NCI-H146 (cell line): Measurements from ENCODE around the gene KRT78.
"Not testable (repeated sequence)": the region's sequence is repeated elsewhere in the genome, so short reads cannot be mapped to it uniquely, and the experiment has no call there.

Experiments
- DNase-seq: peaks from one replicate; lab custom pipeline; 2025; lab: John Stamatoyannopoulos, UW

The KRT78 gene

DNA sequence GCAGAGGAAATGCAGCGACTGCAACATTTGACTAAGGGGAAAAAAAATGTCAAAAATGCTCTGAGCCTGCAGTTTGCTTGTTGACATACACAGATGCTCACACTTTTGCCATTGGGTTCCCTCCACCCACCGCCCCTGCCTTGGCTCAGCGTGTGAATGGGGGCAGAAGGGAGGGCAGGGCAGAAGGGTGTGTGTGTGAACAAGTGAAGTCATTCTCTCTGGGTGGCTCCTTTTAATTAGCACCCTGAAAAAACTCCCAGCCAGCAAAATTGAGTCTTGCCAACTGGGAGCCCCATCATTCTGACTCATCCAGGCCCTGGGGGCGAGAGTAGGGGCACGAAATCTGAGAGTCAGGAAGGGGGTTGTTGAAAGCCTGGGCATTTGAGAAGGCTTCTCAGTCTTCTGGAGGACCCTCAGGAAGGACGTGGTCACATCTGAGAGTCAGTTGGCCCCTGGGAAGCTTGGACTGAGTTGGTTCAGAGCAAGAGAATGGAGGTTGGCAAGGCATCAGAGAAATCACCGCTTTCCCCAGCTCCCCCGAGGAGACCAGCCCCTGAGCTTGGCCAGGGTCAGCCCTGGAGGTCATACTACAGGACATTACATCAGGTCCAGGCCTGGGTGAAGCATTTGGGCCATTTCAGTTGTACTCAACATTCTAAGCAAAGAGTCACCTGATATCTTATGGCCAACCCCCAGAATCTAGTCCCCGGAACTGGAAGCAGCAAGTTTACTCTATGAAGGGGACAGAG, 22.7 kb upstream of the KRT78 start:
- no peak for DNase-seq

DNA sequence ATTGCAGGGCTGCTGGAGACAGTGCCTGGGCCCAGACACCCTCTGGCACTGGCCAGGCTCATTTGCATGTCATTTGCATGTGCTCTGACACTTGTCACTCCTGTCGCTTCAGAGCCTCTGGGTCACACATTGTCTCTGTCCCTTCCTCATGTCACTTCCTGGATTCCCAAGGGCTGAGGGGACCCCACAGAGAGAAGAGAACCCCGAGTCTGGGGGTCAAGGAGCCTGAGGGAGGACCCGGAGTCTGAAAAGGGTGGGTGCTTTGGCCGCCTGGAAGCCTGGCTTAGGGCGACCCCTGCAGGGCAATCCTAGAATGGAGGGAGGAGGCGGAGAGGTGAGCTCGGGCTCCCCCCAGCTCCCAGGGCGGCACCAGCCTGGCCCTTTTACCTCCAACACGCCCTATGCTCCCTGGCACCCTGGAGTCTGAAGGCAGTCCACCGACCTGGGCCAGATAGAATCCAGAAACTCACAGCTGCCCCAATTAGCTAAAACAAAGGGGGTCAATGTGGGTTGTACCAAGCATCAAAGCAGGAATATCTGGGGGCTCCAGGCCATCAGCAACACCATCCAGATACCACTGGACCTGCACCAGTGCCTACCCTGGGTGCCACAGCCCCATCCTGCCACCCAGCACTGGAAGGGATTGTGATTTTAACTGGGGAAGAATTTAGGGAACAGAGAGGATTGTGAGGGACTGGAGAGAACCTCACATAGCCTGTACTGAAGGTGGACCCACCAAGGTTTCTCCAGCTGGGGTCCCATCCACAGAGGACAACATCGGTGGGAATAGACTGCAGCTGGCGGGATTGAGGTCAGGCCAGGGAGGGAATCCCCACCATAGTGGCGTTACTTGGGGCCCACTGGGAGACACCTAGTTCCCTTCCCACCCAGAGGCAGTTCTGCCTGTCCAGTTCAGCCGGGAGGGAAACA, 21.8 kb upstream of the KRT78 start:
- DNase-seq = peak; percentile 23

DNA sequence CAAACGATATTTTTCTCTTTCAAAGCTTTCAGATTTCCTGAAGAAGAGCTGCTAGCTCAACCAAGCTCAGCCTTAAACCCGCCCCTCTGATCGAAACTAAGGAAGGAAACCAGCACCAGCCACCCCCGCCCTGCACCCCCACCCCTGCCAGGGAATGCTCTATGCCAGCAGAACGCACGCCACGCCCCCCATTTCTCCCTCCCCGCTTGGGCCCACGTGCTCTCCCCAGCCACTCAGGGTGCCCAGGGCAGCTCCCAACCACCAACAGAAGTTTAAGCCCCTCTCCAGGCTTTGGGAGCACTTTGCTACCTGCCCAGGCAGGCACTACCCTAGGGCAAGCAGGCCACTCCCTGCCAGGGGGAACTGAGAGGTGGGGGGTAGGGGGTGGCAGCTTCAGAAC, 18.8 kb upstream of the KRT78 start:
- DNase-seq = peak; percentile 20

DNA sequence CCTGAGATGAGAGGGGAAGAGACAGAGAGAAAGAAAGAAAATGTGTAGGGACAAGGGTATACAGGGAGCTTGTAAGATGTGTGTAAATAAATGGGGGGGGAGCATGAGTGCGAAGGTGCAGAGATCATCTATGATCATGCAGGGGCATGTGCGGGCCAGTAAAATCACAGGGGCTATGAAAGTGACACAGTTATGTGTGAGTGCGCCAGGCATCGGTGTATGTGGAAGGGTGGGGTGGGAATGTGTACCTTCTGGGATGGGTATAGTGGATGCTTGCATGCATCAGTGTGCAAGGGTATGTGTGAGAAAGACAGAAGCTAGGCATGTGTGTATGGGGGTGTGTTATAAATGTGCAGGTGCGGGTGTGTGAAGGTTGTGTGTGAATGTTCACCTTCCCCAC, 18.4 kb upstream of the KRT78 start:
- DNase-seq = no peak

DNA sequence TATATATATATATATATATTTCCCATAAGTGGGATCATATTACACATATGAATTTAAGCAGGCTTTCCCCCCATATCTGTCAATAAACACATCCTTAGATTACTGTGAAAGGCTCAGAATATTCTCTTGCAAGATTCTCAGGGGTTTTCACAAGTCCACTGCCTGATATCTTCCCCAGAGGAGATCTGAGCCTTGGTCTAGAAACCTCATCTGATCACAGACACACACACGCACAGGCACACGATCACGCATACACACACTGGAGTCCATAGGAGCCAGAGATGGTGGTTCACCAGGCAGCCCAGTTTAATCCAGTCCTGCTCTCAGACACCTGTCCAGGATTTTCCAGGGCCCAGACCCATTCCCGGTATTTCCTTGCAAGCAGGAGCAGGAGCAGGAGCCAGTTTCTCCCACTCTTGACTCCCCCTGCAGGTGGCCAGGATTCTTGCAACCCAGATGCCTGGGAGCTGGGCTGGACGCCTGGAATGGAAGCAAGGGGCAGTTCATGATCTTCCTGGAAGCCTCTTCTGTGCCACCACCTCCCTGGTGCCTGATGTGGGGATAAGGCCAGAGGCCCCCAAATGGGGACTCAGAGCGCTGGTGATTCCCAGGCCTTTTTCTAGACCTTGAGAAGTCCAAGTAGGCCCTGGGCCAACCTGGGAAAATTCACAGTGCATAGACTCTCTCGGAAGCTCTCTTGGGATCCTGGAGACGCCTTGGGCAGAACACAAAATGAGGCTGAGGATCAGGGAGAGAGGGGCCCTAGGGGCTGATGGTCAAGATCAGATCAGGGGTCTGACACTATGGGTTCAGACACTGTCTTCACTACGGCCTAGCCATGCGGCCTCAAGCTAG, 16.5 kb upstream of the KRT78 start:
- peak; percentile 76 for DNase-seq

DNA sequence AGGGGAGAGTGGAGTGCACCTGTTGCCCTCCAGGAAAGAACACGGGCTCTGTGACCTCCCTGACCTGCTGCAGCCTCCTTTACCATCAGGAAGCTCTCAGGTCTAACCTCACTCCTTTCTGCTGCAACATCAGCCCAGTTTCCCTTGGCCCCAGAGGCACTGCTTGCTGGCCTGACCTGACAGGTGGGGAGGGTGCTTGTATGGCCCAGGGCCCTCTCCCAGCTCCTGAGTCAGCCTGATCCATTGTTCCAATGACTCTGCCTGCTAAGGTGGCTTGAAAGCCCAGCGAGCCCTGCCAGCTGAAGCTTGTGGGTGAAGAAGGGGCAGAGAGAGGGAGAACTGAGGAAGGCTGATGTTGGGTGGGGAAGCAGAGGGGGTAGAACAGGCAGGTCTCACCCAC, 13.2 kb upstream of the KRT78 start:
- no peak for DNase-seq

DNA sequence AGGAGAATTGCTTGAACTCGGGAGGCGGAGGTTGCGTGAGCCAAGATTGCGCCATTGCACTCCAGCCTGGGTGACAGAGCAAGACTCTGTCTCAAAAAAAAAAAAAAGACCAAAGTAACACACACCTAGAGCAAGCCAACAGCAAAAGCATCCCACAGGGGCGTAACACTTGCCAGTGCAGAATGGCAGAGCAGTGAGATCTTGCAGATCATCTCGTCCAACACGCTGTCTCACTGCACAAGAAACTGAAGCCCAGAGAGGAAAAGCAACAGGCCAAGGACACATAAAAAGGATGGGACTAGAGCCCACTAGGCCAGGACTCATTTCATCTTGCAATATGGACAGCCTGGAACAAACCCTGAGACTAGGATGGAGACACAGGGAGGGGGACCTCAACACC, 12.7 kb upstream of the KRT78 start:
- no peak for DNase-seq

DNA sequence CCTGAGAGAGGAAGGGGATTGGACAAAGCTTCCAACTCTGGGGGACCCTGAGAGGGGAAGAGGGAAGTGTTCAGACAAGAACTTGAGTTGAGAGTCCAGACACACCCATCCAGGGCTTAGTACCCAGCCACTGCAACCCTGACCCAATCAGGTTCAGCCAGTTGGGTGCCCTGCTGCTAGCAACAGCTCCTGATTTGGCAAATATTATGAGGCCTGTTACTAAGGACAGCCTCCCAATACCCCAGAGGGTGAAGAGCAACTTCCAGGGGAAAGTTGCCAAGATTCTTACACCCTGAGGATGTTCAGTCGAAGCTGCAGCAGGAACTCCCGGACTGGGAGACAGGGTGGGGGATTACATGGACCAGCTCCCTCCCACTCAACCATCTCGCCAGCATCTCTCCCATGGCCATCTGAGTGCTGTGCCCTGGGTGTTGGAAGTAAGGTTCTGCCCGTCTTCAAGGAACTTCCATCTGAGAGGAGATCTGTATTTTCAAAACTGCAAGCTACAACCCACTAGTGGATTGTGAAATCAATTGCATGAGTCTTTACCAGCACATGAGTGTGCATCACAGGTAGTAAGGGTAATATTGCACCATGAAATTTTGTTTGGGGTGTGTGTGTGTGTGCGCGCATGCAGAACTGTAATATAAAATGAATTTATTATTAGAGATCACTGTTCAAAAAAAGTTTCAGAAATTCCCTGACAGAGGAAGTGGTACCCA, 11.5 kb upstream of the KRT78 start:
- DNase-seq = no peak

DNA sequence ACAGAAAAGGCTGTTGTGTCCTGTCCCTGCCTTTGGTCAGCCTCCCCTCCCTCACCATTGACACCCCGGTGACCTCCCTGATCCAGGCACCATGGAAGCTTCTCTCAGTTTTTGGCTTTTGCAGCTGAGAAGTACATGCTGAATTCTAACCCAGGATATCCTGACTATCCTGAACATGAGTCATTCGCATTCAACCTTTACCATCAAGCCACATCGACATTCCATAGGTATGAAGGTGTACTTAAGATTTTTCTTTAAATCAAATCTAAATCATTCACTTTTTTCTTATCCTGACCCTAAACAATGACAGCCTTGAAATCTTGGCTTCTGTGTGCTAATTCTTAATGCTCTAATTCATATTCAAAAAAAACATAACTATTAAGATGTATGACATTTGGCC, 8.7 kb upstream of the KRT78 start:
- no peak for DNase-seq

DNA sequence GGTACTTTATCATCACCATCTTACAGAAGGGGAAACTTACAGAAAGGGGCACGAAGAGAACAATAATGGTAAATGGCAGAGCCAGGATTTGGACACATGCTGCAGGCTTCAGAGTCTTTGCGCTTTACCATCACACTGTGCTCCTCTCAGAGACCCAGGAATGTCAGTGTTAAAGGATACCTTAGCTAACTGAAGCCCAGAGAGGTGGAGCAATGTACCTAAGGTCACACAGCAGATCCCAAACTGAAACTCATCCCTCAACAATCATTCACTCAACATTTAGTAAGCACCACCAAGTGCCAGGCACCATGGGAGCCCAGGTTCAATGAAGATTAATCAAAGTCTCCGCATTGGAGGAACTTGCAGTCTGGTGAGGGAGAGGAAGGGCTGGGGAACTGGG, 8.0 kb upstream of the KRT78 start:
- DNase-seq = no peak

DNA sequence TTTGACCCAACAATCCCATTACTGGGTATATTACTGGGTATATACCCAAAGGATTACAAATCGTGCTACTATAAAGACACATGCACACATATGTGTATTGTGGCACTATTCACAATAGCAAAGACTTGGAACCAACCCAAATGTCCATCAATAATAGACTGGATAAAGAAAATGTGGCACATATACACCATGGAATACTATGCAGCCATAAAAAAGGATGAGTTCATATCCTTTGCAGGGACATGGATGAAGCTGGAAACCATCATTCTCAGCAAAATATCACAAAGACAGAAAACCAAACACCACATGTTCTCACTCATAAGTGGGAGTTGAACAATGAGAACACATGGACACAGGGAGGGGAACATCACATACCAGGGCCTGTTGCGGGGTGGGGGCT, 7.3 kb upstream of the KRT78 start:
- not testable (repeated sequence) for DNase-seq

DNA sequence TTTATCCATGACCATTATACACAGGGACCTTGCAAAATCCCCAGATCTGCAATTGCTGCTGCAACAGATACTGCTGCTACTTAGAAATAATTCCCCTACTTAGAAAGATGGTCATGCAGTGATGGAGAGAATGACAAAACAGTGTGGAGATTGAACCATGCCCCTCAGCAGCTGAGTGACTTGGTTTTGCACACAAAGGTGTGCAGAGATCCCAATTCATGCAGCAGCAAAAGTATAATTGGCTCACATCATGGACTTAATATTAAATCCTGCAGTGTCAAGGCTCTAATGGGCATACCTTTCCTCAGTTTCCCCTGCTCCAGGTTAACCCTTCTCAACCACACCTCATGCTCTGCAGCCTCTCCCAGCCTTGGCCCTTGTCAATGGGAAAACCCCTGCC, 3.0 kb upstream of the KRT78 start:
- no peak for DNase-seq

DNA sequence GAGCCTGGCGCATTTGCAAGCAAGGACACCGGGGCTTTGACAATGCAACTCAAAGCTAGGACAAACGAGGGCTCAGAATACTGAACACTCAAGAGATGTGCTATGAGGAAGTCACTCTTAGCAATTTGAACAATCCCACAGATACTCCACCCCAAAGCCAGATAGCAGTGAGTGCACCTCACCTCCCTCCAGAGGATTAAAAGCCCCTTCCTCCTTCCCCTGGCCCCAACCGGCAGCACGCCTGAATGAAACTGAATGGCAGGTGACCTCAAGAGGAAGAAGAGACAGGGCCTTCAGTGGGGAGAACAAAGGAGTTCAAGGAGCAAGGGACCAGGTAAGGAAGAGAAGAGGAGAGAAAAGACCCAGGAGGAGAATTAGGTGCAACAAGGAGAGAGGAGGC, 1.9 kb upstream of the KRT78 start:
- DNase-seq = no peak

DNA sequence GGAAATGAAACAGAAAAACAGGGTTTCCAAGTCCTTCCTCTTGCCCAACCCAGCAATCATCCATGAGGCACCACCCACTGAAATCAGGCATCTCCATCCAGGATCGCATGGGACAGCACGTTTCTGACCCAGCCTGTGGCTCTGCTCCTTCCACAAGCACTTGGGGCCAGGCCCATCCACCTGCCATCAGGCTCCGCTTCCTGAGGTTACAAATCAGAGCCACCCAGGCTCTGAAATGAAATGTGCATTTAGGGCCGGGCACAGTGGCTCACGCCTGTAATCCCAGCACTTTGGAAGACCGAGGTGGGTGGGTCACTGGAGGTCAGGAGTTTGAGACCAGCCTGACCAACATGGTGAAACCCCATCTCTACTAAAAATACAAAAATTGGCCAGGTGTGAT, 717 bp upstream of the KRT78 start:
- DNase-seq = no peak

DNA sequence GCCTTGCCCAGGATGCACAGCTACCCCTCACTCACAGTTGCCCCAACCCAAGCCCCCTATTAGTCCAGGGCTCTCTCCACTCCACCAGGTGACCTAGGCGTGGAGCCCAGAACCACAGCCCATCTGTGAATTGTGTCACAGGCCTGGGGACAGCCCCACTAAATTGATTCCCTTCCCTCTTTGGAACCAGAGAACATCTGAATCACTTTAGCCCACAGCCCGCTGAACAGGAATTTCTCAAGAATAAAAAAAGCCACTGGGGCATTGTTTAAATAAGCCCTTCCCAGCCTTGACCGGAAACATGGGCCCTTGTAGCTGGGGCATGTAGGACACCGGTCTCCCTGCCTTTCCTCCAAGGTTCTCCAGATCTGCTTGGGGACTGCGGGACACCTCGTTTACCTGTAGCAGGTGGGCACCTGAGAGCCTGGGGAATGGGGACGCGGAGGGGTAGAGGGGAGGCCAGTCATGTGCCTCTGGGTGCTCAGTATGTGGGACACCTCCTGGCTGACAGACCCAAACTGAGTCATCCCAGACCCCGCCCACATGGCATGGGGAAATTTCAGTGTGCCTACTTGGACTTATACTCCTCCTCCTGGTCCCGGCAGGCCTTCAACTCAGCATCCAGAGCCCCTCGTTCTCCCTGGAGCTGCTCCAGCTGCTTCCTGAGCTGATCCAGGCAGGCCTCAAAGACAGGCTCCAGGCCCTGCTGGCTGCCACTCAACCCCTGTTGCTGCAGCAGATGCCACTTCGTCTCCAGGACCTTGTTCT, 1.3 kb downstream of the KRT78 start:
- DNase-seq = no peak

DNA sequence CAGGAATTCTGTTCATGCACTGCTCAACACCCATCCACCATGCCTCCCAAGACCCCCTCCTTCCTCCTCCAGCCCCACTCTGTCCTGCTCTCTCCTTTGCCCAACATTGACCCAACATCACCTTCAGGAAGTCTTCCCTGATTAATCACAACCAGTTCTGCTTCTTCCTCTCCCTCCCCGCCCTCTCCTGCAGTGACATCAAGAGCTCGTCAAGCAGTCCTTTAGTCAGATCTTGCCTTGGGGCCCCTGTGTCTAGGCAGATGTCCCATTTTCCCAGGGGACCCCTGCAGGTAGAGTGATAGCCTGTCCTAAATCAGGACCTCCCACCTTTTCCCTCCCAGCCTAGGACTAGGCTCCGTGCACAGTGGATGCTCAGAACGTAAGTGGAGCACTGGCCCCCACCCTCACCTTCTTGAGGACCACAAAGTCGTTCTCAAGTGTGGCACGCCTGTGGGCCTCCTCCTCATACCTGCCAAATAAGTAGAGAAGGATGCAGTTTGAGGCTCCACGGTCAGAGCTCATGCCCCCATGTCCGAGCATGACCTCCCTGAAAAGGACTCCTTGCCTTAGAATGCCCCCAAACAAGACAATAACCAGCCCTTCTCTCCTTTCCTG, 2.3 kb downstream of the KRT78 start:
- no peak for DNase-seq

DNA sequence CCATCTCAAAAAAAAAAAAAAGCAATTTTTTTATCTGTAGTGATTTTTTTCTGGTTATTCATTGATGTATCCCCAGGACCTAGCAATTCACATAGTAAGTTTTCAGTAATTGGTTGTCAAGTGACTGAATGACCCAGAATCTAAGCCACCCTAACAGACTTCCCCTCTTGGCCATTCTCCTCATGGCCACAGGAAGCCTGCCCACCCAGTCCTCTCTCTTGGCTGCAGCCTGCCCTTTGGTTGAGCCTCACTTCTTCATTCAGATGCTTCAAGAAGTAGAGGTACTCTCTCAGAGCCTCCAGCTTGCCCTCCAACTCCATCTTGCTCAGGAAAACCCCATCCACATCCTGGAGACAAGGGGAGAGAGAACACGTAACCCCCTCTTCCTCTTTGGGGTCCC, 2.8 kb downstream of the KRT78 start:
- no peak for DNase-seq

DNA sequence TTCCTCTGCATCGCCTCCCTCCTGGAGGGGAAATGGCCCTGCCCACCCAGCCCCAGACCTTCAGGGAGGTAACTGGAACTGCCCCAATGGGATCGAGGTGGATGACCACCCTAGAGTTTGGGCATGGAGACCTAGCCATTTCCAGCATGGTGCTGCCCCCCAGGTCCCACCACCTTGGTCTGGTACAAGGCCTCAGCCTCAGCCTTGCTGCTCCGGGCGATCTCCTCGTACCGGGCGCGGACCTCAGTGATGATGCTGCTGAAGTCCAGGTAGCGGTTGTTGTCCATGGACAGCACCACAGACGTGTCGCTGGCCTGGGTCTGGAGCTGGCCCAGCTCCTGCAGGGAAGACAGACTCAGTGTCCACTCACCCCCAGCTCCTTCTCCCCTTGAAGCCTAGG, 4.4 kb downstream of the KRT78 start:
- DNase-seq = no peak

DNA sequence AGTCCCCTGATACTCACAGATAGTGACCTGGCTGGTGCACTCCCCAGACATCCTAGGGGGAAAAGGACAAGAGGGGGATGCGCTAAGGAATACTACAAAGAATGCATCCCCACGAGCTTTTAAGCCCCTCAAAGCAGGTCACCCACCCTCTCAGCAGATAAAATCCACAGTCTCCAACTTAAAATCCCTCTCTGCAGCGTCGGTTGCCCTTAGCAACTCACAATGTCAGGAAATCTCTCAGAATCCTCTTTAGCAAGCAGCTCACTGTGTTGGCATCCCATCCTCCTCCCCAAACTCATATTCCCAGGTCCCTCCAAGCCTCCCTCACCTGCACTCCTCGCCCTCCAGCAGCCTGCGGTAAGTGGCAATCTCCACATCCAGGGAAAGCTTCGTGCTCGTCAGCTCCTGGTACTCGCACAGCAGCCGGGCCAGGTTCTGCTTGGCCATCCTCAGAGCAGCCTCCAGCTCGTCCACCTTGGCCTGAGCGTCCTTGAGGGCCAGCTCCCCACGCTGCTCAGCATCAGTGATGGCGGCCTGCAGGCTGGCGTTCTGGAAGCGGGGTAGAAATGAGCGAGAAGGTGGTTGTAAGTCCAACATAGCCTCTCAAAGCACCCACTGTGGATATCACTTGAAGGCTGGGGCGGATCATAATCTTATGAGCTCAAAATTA, 9.2 kb downstream of the KRT78 start:
- no peak for DNase-seq
